Renal cortex interstitium (tissue), 11 donors: ENCODE results near the gene LMF1. TPM values are rescaled to one million over a fixed set of nuclear protein-coding genes. Genes with fewer than 3 reads are reported as not detected.

ENCODE experiments used
- DNase-seq, 11 donors: peaks; one replicate each; pipeline ENCODE4 v3.0.0-alpha.2; 2013; ENCODE audit warnings: low read depth in 9 of 11, low spot score in 4 of 11; ENCODE audit errors: extremely low read depth in 1 of 11
- polyA plus RNA-seq, 3 donors: library from polyadenylated mRNA; unstranded; fragments of 120-200 nt; gene quantifications; one replicate each; pipeline ENCODE4 v1.2.1, GENCODE V29; 2013; ENCODE audit not compliant: insufficient read length in 3 of 3

Gene LMF1
- polyA plus RNA-seq, 3 donors = 14.3 to 23.0 (median 18.4) TPM

DNA sequence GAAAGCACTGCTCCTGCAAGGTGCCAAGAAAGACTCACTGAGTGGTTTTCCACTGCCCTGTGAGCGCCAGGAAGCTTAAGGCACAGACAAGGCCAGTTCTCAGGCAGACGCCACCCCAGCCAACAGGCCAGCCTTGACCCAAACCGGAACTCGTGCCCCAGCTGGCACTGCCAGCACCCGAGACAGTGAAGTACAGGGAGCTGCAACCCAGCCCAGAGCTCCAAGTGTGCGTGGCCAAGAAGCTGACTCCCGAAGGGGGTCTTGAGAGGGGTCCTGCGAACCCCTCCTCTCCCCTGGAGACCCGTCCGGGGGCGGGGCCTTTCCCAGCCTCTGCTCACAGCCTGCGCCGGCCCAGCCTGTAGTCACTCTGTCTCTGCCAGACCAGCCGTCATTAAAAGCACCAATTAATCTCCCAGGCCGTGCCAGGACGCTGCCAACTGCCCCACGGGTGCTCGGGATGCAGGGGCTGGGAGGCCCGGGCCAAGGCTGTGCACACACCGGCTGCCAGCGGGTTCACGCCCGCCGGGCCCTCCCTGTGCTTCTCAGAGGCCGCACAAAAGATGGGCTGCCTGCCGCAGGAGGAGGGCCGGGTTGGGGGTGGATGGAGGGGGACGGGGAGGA lies 6.4 kb upstream of the LMF1 start:
- DNase-seq = no peak

DNA sequence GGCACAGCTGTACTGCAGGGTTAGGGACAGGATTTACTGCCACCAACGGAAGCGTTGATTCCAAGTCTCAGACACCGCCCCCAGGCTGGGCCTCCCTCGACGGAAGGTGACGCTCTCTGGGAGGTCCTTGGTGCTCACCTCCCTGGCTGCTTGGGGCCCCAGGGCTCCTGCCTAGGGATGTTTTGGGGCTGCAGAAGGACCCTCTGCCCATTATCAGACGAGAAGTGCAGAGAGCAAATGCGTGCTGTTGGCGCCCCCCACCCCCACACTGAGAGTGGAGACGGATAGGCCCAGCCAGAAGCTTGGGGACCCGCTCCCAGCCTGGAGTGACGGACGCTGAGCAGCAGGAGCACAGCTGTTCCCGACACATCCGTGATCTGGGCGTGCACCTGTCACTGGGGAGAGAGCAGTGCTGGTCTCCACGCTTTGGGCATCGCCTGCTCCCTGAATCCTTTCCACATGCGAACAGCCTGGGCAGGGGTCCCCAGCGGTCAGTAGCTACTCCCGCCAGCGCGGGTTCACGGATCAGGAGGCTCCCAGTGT lies 5.7 kb upstream of the LMF1 start:
- DNase-seq = no peak

DNA sequence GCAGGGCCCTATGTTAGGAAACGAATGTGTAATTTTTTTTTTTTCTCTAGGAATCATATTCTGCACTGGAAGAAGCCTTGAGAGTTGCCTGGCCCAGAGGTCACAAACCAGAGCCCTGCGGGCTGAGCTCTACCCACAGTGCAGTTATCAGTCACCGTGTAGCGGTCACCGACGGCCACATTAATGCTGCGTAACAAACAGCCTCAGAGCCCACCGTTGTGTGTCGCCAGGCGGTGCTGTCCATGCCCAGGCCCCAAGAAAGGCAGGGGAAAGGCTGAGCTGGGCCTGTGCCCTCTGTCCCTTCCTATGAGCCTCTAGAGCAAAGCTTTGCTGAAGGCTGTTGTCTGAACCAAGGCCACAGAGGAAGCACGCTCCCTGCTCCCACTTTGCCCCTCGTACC lies 4.5 kb upstream of the LMF1 start:
- DNase-seq = no peak

DNA sequence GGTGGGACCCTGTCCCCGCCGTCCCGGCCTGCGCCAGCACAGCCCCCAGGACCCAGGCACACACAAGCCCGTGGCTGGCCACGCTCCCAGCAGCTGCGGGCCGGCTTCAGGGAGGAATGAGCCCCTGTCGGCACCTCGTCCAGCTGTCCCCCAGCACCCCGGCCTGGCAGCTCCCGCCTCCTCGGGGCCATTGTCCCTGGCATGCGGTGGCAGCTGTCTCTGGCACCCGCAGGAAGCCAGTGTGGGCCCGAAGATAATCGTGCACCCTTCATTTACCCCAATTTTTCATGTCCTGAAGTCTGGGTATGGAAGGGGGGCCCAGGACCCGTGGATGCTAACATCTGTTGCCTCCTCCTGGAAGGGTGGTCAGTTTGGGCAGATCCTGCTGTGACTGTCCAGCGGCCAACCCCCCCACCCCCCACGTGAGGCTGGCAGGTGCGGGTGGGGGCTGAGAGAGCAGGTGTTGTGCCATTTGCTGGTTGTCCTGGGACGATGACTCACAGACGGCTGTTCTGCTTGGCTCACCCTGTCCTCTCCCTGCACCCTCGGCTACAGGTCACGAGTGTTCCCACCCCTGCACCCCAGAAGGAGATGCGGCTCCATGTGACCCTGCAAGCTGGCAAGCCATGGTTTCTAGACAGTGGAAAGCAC lies 4.0 kb upstream of the LMF1 start:
- DNase-seq = no peak

DNA sequence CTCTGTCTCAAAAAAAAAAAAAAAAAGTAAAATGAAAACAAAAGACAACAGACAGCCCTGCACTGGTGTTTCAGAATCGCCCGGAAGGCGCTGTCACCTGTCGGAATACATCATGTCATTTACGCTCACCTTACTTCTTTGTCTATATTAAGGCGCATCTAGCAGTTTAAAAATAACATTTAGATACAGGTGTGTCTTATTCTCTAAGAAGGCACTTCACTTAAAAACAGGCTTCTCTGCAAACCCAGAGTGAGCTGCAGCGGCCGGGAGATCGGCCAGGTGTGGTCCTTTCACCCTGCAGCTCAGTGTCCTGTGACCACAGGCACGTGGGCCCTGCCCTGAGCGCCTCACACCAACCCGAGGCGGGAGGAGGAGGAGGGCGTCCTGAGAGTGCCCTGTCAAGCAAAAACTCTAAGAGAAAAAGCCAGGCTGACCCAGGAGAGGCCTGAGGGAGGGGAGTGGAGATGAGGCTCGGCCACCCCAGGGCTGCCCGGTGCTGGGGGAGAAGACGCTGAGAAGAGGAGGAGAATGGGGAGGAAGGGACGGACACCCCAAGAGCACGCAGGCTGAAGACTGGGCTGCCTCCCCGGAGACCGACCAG lies 3.3 kb upstream of the LMF1 start:
- DNase-seq = no peak

DNA sequence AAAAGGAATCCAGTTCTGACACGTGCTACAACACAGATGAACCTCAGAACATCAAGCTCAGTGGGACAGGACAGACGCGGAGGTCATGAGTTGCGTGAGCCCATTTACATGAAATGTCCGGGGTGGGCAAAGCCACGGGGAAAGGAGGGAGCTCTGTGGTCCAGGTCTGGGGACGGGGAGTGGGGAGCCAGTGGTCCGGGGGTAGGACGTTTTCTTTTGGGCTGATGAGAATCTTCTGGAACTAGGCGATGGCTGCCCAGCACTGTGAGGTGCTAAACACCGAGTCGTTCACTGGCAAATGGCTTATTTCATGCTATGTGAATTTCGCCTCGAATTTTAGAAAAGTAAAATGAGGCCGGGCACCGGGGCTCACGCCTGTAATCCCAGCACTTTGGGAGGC lies 2.6 kb upstream of the LMF1 start:
- DNase-seq = no peak

DNA sequence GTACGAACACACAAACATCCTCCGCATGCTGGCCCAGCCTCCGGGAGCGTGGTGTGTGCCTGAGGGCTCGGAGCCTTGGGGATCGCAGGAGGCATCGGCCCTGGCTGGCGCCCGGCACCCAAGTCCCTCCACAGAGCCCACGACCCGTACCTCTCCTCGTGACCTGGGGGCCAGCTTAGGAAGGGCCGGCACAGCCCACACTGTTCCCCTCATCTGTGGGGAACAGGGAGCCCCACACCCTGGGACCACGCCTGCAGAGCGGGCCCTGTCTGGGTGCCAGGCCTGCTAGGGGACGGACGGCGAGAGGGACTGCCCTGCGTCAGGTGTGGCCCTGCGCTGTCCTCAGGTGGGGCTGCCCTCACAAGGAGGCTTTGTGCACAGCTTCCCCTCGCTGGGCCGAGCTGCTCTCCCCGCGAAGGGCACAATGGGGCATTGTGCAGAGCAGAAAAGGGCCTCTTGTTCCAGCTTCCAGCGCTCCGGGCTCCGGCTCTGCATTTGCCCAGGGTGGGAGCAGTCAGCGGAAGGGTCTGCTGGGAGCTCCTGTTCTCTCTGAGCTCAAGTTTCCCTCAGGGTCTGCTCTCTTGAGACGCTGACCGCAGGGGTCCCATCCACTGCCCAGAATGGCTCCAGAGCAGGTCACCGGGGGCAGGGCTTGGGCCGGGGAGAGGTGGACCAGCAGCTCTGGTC lies 1.7 kb upstream of the LMF1 start:
- no peak for DNase-seq

DNA sequence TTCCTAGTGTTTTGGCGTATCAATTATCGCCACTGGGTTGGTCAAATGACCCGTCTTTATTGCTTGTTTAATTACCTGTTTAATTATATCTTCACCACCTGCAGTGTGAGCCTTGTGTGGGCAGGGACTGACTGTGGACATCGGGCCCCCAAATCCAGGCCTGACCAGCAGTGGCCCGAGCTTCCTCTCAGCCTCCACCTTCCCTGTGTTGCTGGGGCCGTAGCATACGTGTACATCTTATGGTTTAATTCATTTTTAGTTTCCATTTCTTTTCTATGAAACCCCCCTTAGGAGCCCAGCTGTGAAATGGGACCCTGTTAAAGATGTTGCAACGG lies 1.2 kb upstream of the LMF1 start:
- DNase-seq = no peak

DNA sequence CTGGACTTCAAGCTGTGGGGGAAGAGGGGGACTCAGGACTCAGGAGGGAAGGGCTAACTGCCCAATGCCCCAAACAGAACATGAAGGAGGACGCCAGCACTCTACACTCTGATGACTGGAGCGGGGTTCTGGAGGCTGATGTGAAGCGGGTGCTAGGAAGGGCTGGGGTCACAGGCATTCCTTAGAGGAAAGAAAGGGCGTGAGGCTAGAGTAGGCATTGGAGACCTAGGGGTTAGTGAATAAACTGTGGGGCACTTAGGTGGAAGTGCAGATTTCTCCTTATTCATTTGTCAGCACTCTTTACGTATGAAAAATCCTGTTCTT lies 760 bp upstream of the LMF1 start:
- no peak for DNase-seq

DNA sequence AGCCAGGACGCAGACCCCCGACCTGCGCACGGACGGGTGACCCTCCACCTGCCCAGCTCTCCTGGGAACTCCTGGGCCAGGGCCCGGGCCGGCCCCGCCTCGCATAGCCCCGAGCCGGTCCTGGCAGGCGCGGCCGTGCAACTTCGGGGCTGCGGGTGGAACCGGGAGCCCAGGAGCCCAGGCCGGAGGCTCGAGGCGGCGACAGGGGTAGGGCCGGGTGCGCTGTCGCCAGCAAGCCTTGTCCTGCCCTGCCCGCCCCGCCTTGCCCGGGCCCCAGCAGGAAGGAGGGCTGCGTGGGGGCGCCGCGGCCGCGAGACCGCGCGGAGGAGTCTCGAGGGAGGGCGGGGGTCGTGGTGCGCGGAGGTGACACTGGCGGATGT lies 408 bp downstream of the LMF1 start:
- DNase-seq = no peak

DNA sequence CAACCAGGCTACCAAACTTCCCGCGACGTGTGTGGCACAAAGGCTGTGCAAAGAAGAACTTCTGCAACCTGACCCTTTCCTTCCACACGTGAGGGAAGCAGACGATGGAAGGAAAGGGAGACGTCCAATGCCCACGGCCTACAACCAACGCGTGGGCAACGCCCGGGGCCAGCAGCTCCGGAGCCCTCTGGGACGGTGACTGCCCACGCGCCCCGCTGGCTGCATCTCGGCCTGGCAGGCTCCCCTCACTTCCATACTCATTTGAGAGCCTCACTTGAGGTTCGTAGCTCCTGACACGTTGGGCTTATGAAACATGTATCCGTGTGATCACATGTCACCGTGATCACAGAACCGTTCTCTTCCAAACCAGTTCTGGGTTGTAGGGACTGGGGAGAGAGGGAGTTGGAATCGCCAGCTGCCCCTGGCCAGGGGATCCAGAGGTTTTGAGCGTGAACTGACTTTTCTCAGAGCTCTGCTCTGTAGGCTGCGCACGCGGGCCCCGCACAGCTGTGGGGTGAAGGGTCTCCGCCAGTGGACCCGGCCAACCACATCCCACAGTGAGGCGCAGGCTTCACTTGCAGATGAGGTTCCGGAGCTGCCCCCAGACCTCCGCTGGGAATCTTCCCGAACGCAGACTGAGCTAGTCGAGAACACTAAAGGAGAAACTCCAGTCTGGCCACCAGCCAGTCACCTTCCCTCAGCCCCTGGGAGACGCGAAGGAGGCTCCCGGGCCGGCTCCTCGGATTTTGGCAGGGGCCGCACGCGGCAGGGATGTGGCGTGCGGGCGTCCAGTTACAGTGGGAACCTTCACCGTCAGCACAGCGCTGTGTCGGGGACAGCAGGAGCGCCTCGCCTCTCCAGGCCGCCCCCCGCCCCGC lies 1.0 kb downstream of the LMF1 start:
- DNase-seq = no peak

DNA sequence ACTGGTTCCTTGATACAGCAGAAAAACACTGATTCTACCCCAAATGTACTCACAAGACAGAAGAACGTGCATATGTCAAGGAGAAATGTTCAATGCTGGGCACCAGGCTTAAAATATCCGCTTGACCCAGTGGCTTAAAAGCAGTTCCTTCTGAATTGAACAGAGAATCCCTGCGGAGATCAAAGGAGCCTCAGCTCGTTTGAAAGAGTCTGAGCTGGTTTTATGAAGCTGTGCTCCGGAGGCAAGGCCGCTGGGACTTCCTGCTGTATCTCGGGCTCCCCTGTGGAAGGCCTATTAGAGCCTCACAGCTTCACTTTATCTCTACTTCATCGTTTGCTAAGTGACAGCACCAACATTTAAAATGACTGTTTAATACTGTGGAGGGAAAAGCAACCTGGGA lies 2.2 kb downstream of the LMF1 start:
- DNase-seq = no peak

DNA sequence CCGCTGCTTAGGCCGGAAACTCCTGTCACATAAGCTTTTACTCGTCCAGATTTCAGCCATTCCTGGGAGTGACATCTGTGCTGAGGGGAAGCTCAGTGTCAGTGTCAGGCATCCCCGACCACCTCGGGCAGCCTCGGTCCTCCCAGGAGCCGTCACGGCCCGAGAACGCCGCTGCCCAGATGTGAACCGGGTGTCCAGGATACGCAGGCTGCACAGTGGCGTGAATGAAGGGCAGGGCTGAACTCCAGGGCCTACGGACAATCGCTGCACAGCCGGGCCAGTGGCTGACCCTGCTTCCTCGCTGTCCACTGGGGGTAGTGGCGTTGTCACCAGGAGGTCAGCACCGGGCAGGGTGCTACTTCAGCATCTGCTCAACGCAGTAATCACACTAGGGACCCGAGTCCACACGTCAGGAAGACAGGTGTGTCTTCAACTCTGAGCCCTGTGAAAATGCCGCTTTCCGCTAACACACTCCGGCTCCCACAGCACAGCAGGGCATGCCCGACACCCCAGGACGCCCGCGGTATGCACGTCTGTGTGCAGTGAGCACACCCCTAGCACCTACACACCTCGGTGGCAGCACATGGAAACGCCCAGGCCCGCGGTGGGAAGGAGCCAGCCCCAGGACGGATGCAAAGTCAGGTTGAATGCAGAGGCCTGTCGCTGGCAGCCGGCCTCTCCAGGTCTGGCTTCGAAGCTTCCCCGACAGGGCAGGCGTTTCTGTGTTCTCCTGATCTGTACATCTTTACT lies 3.1 kb downstream of the LMF1 start:
- no peak for DNase-seq

DNA sequence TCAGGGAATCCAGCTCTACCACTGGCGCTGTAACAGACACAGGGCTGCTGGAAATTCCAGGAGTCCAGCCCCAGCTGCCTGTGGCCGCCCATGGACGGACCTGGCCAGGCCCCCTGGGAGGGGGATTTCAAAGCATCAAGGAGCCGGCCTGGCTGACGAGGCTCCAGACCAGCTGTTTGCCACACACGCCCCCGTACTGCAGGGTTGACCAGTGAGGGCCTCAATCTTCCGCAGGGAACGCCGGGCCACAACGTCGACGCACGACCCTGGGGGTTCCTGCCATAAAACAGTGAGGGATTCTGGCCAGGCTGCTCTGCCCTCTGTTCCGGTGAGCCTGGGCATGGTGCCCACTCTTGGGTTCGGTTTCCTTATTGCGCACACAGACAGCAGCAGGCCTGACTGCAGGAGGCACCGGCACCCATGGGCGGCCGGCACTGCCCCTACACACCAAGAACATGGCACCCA lies 3.7 kb downstream of the LMF1 start:
- DNase-seq = no peak

DNA sequence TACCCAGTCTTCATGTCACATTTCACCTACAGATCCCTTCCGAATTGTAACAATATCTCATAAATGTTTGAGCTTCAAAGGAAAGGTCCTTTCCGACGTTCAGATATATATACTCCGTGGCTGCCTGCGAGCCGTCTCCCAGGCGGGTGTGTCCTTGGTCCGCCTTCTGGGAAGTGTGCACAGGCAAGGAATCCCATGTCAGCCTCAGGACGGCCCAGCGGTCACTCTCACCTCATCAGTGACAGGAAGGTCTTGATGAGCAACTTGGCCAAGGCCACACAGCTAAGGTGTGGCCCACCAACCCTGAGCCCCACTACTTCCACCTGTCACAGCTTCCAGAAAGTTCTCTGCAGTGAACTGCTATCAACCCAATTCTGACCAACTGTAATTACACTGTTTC lies 4.3 kb downstream of the LMF1 start:
- DNase-seq = no peak

DNA sequence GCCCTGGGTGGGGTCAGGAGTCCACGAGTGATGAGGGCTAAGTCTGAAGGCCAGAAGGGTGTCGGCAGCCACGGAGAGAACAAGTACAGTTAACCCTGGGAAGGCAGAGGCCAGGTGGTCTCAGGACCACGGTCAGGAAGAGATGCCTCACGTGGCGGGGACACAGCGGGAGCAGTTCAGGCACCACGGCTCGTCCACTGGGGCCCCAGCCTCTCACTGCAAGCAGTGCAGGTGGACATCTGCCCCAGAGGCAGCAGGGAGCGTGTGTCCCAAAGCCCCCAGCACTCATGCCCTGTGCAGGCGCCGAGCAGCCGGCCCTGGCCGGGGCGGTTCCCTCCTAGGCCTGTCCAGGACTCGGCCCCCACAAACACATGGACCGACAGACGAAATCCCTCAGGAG lies 4.7 kb downstream of the LMF1 start:
- DNase-seq = no peak

DNA sequence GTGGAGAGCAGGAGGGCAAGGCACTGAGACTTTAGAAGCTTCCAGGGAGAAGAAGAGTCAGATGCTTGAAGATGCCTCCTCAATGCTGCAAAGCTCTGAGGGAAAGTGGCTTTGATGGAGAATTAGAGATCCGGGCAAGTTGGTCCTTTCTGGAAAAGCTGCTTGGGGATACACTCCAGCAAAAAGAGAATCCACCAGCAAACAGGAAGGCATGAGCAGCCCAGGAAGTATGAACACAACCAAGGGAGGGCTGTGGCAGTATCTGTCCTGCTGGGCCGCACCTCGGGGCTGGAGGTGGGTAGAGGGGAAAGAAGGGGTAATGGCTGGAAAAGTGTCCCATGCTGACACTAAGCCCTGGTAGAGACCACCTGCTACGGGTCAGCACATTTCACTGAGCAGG lies 5.3 kb downstream of the LMF1 start:
- no peak for DNase-seq

DNA sequence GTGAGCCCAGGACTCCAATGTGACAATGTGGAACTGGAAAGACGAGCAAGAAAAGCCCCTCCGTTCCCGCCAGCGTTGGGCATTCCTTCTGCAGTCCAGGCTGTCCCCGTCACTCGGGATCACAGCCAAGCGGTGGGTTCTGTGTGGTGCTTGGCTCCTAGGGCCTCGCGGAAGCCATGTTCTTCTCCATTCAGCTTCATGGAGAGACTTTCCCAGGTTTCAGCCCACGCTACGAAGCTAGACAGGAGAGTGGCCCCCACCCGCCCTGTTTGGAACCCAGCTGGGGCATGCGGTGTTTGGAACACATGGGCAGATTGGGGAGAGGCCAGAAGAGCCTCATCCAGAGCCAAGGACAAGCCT lies 5.8 kb downstream of the LMF1 start:
- DNase-seq = no peak
